Endothelial cell of hepatic sinusoid (primary cell): ENCODE results near the gene MDFIC2.
"Not testable (repeated sequence)": the region's sequence is repeated elsewhere in the genome, so short reads cannot be mapped to it uniquely, and the experiment has no call there.

Experiments
- in situ Hi-C: cut with HindIII; loops from 2 replicates; pipeline ENCODE4 v1.10.0; 2017; ENCODE audit warnings: low sequenced_read_pairs

Gene MDFIC2

DNA sequence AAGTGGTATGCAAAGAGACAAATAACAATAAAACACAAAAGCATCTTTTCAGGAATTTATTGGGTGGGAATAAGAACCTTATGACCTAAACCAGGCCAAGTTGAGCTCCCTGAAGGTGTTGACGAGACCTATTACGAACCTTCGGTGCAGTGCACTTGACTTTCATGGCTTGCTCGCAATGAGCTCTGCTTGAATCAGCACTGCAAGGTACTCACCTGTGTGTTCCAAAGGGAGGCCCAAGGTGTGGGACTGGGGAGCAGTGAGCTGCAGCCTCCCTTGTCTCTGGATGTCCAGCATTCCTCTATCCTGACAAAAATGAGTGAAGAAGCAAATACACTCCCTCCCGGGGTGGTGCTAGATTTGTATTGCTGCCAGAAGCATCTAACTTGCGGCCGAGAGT lies at the start of gene MDFIC2:
TSS of gene MDFIC2 (minus strand) at position 303 of the 400 bp plus-strand sequence. CDS start 665 bp downstream, outside the sequence.
- in situ Hi-C loops: no loop called here

DNA sequence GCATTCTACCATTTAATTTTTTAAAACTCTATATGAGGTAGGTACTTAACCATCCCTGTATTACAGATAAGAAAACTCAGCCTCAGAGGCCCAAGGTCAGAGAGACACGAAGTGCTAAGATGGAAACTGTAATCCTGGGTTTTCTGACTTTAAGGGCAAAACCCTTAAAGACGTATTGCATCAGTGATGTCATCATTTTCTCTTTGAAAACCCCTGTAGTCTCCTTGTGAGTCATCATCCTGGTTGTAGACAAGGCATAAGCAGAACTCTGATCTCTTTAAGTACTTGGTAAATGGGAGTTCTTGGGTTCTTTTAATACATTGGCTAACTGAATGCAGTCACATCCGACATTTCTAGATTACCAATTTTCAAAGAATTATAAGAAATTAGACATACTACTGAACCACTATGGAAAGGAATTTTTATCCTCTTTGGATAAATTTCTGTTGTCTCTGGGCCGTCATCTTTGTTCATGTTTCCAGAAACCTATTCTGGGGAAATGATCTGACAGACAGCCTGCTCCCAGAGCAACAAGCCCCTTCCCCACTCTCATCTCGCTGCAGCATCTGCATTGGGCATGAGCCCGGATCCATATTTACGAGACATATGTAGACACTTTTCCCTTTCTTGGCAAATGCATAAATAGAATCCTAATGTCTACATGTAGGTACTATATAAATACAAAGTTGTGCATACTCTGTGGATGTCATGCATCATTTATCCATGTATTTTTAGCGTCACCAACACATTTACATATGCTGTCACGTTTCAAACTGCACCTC lies 48.7 kb upstream of the MDFIC2 start:
- in situ Hi-C loops: no loop called here

DNA sequence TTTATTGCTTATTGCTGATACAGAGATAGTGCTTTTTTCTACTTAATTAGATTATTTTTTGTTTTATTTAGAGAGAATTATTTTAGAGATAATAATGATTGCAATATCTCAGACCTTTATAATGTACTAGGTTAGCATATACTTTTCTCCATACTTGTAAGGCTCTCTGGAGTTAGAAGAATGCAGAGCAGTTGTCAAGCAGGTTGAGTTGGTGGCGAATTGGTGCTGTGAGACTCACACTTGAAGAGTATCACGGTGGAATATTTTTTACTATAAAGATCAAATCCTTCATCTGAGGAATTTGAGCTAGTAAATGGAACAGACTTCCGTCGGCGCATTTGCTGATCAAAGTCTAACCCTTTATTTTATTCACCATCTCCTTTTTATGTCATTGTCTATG lies 47.3 kb upstream of the MDFIC2 start:
- in situ Hi-C loops: no loop called here

DNA sequence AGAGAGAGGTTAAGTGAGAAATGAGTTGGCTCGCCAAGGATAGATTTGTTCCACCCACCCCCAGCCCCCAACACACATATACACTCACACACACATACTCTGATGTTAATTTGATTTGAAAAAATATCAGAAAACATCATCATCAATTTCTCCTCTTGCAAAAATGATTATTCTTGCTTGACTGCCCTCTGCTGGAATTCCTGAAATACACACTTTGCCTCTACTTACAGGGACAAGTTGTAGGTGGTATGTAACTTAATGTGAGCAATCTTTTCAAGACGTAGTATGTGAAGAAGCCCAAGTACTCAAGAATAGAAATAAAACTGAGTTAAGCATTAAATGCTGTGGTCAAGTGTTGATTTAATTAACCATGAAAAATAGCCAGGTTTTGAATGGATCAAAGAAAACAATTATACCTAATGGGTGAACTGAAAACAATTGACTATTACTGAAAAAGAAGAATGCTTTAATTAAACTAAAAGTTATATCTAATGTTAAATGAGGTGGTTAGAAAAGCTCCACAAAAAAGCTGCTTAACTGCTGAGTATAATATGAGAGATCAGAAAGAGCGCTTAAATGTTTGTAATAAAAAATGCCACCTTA lies 46.6 kb upstream of the MDFIC2 start:
- in situ Hi-C loops: no loop called here

DNA sequence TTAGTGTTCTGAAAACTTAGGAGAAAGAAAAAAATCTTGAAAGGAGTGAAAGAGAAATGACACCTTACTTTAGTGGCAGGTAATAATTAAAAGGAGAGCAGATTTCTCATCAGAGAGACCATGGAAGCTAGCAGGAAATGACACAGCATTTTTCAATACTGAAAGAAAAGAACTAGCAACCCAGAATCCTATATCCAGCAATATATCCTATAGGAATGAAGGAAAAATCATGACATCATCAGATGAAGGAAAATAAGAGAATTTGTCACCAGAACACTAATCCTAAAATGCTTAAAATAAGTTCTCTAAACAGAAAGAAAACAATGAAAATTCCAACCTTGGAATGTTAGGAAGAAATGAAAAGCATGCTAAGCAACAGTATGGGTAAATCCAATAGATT lies 39.8 kb upstream of the MDFIC2 start:
- in situ Hi-C loops: no loop called here

DNA sequence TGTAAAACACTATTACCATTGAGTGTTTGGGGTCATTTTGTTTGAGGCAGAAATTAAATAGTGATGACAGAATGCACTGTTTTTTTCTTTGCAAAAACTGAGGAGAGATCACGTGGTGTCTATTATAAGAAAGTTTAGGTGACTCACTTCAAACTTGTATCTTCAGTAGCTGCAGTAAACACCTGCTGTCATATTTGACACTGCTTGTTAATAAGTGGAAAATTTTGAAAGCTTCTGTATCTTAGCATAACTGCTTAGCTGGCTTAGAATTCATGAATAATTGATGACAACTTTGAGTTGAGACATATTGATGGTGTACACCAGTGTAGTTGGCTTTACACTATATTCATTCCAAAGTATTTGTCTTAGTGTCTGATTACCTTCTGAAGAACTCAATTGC lies 29.7 kb upstream of the MDFIC2 start:
- in situ Hi-C loops: no loop called here

DNA sequence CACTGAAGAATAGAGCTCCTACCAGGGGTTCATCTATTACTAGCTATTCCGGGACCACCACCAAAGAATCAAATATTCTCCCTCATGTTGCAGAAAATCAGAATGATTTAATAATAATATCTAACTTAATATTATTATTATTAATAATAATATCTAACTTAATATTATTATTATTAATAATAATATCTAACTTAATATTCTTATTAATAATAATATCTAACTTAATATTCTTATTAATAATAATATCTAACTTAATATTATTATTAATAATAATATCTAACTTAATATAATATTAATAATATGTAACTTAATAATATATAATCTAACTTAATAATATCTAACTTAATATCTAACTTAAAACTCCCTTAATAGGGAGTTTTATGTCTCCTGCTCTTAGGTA lies 24.4 kb upstream of the MDFIC2 start:
- in situ Hi-C loops: not testable (repeated sequence)

DNA sequence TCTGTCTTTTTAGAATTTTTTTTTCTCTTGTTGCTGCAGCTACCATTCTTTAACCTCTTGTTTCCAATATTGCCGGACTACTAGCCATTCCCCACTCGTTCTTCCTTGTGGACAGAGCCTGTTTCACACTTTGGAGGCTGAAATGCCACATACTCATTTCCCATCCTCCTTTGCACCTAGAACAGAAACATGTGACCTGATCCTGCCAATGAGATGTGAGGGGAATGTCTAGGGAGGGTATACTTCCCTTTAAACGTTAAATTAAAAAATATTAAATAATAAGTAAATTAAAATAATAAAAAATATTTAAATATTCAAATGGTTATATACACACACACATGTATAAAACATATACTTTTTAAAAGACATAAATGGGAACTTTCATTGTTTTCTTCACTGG lies 20.6 kb upstream of the MDFIC2 start:
- in situ Hi-C loops: no loop called here

DNA sequence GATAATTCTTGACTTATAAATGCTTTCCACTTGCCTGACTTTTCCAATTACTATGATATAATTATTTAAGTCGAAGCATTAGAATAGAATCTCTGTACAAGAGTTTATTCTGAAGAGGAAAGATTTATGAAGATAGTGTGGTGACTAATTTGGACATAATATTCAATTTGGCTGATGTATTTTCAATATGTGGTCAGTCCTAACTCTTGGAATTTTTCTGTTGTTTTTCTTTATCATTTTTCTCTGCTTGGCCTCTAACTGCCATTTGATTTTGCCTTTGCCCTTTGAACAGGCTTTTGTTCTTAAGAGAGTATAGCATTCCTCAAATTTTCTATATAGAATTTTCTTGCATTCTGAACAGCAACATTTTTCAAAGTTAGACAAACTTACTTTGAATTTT lies 2.6 kb upstream of the MDFIC2 start:
- in situ Hi-C loops: no loop called here

DNA sequence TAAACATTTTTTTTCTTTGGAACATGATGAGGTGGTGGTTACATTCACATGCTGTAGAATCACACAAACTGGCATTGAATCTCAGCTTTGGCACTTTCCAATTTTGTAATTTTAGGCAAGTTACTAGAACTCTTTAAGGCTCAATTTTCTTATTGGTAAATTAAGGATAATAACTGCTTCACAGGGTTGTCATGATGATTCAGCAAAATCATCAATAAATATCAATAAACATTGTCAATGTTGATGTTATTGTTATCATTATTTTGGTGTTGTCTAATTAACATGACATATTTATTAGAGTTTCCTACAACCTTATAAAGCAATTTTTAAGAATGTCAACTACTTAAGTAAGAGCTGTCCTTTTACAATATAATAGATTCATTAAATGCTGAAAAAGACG lies 1.6 kb downstream of the MDFIC2 start:
- in situ Hi-C loops: no loop called here

DNA sequence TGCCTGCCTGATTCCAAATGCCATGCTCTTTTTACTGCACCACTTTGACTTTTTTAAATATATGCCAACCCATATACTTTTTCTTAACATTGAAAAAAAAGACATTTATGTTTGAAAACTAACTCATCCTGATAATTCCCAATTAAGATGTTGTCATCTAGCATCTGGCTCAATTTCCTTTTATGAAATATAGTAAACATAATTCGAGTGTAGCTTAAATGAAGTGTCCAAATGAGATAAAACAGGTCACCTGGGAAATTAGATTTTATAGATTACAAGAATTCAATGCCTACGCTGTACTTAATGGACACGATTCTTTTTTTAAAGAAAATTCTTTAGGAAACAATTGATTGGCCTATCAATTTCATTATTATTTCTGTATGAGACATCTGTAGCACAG lies 2.8 kb downstream of the MDFIC2 start:
- in situ Hi-C loops: no loop called here

DNA sequence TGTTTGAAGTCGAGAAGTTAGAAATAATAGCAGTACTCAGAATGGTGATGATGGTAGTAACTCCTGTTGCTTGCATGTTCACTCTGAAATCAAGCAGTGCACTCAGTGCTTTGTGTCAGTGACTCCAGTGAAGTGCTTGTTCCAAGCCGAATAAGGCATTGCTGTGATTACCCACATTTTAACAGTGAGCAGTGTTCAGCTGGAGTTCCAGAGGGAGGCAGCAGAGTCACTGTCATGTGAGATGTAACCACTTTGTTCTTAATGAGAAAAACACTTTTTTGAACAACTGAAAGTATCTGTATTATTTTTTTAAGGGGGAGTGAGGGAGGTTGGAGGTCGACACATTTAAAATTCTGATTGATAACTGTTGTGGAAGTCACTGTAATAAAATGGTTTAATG lies 3.7 kb downstream of the MDFIC2 start:
- in situ Hi-C loops: no loop called here

DNA sequence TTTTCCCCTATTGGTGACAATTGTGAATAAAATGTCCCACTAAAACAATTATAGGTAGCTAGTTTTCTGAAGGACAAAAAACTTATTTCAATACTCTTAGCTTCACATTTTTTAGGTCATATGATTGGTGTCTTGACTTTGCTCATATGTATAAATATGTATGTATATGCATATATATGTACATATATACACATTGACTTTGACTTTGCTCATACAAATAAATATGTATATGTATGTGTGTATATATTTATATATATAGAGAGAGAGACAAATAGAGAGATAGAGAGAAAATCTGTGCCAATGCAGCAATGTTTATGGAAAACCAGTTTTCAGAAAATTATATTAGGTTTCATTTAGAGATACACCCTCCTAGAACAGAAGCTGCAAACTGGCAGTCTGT lies 5.7 kb downstream of the MDFIC2 start:
- in situ Hi-C loops: no loop called here

DNA sequence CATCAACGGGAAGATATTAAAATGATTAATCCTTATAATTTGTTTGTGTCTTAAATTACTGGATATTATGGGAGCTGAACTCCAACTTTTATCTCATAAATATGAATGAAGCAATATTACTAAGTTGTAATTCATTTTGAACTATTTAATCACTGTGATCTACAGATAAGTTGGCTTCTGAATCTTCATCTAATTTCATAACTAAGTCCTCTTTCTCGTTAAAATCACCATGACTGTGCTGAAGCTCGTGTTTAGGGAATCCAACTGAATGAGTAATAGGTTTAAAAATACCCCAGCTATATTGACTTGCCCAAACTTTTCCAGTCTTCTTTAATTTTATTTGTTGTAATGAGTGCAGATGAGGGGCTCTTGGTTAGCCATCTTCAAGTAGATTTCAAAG lies 14.1 kb downstream of the MDFIC2 start:
- in situ Hi-C loops: no loop called here

DNA sequence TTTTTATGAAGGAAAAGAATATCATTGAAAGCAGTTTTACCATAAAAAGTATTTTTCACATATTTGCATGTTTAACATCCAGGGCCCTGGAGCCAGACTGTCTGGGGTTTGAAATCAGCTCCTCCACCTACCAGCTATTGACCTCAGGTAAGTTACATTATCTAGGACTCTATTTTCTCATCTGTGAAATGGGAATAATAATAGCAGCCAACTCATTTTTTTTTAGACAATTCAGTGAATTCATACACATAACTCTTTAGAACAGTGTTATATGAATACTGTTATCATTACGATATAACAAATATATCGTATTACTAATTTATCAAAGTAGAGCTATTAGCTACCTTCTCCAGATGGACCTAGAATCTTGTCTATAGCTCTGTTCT lies 21.3 kb downstream of the MDFIC2 start:
- in situ Hi-C loops: no loop called here

DNA sequence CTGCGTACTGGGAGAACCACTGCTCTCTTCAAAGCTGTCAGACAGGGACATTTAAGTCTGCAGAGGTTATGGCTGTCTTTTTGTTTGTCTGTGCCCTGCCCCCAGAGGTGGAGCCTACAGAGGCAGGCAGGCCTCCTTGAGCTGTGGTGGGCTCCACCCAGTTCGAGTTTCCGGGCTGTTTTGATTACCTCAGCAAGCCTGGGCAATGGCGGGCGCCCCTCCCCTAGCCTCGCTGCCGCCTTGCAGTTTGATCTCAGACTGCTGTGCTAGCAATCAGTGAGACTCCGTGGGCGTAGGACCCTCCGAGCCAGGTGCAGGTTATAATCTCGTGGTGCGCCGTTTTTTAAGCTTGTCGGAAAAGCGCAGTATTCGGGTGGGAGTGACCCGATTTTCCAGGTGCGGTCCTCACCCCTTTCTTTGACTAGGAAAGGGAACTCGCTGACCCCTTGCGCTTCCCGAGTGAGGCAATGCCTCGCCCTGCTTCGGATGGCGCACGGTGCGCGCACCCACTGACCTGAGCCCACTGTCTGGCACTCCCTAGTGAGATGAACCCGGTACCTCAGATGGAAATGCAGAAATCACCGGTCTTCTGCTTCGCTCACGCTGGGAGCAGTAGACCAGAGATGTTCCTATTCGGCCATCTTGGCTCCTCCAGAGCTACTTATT lies 21.9 kb downstream of the MDFIC2 start:
- in situ Hi-C loops: not testable (repeated sequence)

DNA sequence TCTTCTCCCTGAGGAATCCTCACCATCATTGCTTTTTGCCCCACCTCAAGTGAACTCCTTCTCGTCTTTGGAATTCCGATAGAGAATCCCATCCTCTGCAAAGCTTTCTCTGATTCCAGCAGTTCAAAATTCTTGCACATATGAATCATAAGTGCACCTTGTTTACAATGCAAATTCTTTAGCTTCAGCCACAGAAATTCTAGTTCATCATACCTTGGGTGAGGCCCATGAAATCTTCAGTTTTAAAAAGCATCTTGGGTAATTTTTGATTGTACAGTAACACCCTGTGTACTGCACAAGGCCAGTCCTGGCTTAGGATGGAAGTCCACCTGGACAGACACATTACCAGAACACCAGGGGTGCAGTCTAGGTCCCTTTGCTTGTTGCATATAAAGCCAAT lies 30.8 kb downstream of the MDFIC2 start:
- in situ Hi-C loops: no loop called here

DNA sequence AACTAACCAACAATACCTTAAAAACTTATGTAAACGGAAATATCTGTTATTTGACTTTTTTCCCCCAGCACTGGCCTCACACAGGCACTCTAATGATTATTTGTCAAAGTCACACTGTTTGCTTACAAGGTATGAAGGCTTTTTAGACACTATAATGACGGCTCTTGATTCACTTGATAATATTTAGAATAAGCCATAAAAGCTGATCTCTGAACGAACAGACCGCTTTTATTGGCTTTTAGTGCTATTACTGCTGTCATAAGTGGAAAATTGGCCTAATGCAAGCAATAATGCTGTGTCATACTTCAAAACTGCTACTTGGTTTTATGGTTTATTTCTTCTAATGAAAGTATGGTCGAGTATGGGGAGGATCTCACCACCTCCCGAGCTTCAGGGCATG lies 35.1 kb downstream of the MDFIC2 start:
- in situ Hi-C loops: no loop called here

DNA sequence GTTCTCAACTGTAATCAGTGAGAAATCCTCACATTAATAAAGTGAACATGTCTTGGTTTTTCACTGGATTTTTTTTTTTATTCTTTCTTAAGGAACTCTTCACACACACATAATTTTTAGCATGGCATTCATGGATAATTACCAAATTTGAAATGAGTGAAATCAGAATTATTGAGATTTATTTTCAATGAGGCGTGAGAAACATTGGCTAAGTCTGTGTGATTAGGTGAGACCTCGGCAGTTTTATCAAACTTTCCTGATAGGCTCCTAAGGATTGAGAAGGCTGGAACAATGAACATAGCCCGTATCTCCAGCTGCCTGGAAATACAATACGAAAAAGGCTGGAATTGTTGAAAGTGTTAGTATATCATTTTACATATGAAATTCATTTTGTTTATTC lies 35.5 kb downstream of the MDFIC2 start:
- in situ Hi-C loops: no loop called here

DNA sequence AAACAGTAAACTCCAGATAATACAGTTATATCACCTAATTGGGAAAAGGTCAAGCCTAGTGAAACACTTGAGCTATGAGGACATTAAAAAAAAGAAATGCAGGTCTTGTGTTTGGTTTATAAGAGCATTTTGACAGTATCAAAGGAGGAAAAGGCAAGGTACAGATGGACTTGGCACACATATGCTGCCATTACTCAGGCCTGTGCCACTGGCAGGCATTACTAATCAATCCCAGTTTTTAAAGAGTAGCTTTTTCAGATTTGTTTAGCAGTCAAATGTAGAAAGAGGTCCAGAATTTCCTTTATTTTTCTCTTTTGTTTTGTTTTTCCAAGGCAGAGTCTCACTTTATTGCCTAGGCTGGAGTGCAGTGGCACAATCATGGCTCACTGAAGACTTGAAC lies 38.9 kb downstream of the MDFIC2 start:
- in situ Hi-C loops: no loop called here

DNA sequence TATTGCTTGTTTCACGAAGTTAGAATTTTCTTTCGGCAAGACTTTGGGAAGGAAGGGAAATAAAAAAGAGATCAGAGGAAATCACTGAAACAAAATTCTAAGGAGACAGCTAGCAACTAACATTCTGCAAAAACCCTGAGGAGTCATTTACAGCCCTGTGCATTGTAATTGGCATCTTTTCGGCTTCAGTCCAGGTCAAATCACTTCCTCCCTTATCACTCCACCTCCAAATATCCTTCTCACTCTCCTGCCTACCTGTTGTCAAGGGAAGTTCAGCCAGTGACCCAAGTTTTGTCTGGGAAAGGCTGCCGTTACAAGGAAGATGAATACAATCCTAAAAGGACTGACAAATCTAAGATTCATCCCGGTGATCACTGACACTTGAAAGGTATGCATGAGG lies 39.6 kb downstream of the MDFIC2 start:
- in situ Hi-C loops: no loop called here

DNA sequence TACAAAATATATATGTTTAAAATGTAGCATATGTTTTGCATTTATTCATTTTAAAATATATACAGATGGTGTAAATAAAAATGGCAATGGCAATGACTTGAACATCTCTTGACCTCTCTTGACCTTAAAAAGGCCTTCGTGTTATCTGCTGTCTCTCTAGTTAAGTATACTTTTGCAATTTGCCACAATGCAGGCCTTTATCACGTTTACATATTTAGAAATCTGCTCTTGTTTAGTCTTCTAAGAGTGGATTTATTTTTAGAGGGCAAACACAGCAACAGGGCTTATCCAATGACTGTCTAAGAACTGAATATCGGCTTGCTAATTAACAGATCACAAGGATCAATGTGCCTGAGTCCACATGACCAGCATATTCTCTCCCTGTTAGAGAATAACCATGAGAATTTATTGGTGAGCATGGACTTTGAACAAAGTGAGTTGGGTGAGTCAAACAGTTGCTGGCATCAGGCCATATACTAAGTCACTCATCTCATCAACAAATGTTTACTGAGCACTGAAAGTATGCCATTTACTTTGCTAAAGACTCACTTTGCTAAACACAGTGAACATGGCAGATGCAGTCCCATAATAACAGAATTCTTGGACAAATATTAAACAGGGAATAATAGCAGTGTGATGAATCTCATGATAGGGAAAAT lies 48.2 kb downstream of the MDFIC2 start:
- in situ Hi-C loops: no loop called here
